ENCODE measurements around the gene TNFSF10.
"Not testable (repeated sequence)": the region's sequence is repeated elsewhere in the genome, so short reads cannot be mapped to it uniquely, and the experiment has no call there.

Gene TNFSF10

GRCh38 chr3:172506094-172506493 lies 17.1 kb downstream of the TNFSF10 start:
- no peaks in the 10 kb centered on the region for H3F3A ChIP-seq (ENCODE audit: insufficient read depth, low read length)
- no peaks in the 10 kb centered on the region for H3K9me3 ChIP-seq (replicated peaks; ENCODE audit: insufficient read depth, low read length)
- no peaks in the 10 kb centered on the region for H3K4me1 ChIP-seq (ENCODE audit: low read length)
- H3K36me3 ChIP-seq (replicated peaks; ENCODE audit: insufficient read depth, low read length) = no peaks in the 10 kb centered on the region
- no peak overlapping the region for H3K27ac ChIP-seq (ENCODE audit: low read length)
- no peak overlapping the region for H3K4me2 ChIP-seq (ENCODE audit: low read depth, low read length)
- H3K9ac ChIP-seq (ENCODE audit: low read length) = no peak overlapping the region
- H3K9me2 ChIP-seq (replicated peaks; ENCODE audit: insufficient read depth, low read length) = no peaks in the 10 kb centered on the region
- no peak overlapping the region for H3K4me3 ChIP-seq (ENCODE audit: low read length)
- H4K20me1 ChIP-seq (ENCODE audit: insufficient read depth, low read length) = no peaks in the 10 kb centered on the region
- DNase-seq = no peak
- no peaks in the 10 kb centered on the region for H3K27me3 ChIP-seq (replicated peaks; ENCODE audit: insufficient read depth, low read length)
- H2AFZ ChIP-seq (ENCODE audit: low read length) = no peak overlapping the region
- no peak for TF ChIP-seq EZH2phosphoT487 (IDR thresholded peaks at IDR 0.05; ENCODE audit: low read length)
- TF ChIP-seq EZH2 (optimal IDR thresholded peaks at IDR 0.05; ENCODE audit: low read depth, low read length) = no peak
- TF ChIP-seq CTCF (IDR thresholded peaks at IDR 0.05; ENCODE audit: low read length) = no peak
- no peaks in the 10 kb centered on the region for H3K79me2 ChIP-seq (ENCODE audit: low read length)

- Histone ChIP-seq H3K4me2 (ENCODE audit: low read depth, low read length) (no peak overlapping the region), H3K4me1 (ENCODE audit: low read length) (no peaks in the 10 kb centered on the region), H3K9ac (ENCODE audit: low read length) (no peak overlapping the region), H3K36me3 (replicated peaks; ENCODE audit: insufficient read depth, low read length) (no peaks in the 10 kb centered on the region), H3K9me2 (replicated peaks; ENCODE audit: insufficient read depth, low read length) (no peaks in the 10 kb centered on the region), H3K27me3 (replicated peaks; ENCODE audit: insufficient read depth, low read length) (no peaks in the 10 kb centered on the region), H3K79me2 (ENCODE audit: low read length) (no peaks in the 10 kb centered on the region), H3K27ac (ENCODE audit: low read length) (no peak overlapping the region), H3K4me3 (ENCODE audit: low read length) (no peak overlapping the region), H3K9me3 (replicated peaks; ENCODE audit: insufficient read depth, low read length) (no peaks in the 10 kb centered on the region), H4K20me1 (ENCODE audit: insufficient read depth, low read length) (no peaks in the 10 kb centered on the region), H2AFZ (ENCODE audit: low read length) (no peak overlapping the region), H3F3A (ENCODE audit: insufficient read depth, low read length) (no peaks in the 10 kb centered on the region)
- TF ChIP-seq EZH2 (optimal IDR thresholded peaks at IDR 0.05; ENCODE audit: low read depth, low read length) (no peak), CTCF (IDR thresholded peaks at IDR 0.05; ENCODE audit: low read length) (no peak), EZH2phosphoT487 (IDR thresholded peaks at IDR 0.05; ENCODE audit: low read length) (no peak)
- DNase-seq = no peak
Observed at GRCh38 chr3:172501540-172501939, 21.7 kb downstream of the TNFSF10 start.

GRCh38 chr3:172490198-172490669 lies 33.0 kb downstream of the TNFSF10 start:
- not testable (repeated sequence) for H3K27ac ChIP-seq (ENCODE audit: low read length); H3F3A ChIP-seq (ENCODE audit: insufficient read depth, low read length); H2AFZ ChIP-seq (ENCODE audit: low read length); H3K4me2 ChIP-seq (ENCODE audit: low read depth, low read length); H3K4me3 ChIP-seq (ENCODE audit: low read length); H3K4me1 ChIP-seq (ENCODE audit: low read length); H3K9ac ChIP-seq (ENCODE audit: low read length); H3K27me3 ChIP-seq (replicated peaks; ENCODE audit: insufficient read depth, low read length); H3K9me2 ChIP-seq (replicated peaks; ENCODE audit: insufficient read depth, low read length); H4K20me1 ChIP-seq (ENCODE audit: insufficient read depth, low read length); H3K9me3 ChIP-seq (replicated peaks; ENCODE audit: insufficient read depth, low read length); H3K36me3 ChIP-seq (replicated peaks; ENCODE audit: insufficient read depth, low read length); H3K79me2 ChIP-seq (ENCODE audit: low read length)
- TF ChIP-seq CTCF (IDR thresholded peaks at IDR 0.05; ENCODE audit: low read length) = peak; percentile 79
- DNase-seq = peak; percentile 76

All from MM.1S (cell line).